OCI-LY7 (cell line): ENCODE results near the gene UBE2Q1.
A peak's percentile ranks its signal among the peaks of the same experiment; 100 is the strongest.

ENCODE experiments used
- EZH2phosphoT487 ChIP-seq: fragments of 200-600 bp; sonication (generic); IDR thresholded peaks from 2 replicates; pipeline ENCODE4 v1.6.1; 2018; ENCODE audit warnings: low read depth, borderline replicate concordance, mild to moderate bottlenecking, mixed run types, antibody characterized with exemption, low read length, moderate library complexity, mixed read lengths
- TF ChIP-seq, protein P1 (sequence below): fragments of 200-600 bp; sonication (generic); conservative IDR thresholded peaks from 2 replicates; pipeline ENCODE4 v1.5.1; 2014; ENCODE audit warnings: mild to moderate bottlenecking, antibody characterized with exemption, low read length, moderate library complexity, mixed read lengths

DNA sequence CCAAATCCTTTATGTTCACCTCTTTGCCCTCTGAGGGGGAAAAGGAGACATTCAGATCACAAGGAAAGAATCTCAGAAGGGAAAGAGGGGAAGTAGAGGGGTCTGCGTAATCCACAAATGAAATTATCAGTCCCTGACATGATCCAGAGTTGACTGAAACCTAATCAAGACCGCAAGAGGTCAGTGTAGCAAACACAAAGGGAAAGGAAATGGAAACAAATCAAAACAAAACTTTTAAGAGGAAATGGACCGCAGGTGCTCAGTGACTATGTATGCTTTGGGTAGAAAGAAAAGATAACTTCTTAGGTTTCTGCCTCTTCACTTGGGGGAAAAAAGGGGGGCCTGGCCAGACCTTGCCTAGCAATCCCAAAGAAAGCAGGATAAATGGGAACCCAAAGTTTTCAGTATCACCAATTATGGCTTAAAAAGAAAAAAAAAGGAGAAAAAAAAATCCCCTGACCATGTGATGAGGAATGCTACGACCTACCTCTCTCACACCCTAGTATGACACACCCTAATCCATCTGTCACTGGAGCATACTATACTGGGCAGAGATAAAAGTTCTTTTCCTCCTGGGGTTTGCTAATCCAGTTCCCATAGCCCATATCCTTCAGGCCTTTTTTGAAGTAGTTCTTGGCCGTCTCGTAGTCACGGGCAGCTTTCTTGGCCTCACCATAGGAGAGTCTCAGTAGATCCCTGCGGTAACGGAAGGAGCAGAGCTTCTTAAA lies 26.0 kb upstream of the UBE2Q1 start:
- TF ChIP-seq, protein P1, sequence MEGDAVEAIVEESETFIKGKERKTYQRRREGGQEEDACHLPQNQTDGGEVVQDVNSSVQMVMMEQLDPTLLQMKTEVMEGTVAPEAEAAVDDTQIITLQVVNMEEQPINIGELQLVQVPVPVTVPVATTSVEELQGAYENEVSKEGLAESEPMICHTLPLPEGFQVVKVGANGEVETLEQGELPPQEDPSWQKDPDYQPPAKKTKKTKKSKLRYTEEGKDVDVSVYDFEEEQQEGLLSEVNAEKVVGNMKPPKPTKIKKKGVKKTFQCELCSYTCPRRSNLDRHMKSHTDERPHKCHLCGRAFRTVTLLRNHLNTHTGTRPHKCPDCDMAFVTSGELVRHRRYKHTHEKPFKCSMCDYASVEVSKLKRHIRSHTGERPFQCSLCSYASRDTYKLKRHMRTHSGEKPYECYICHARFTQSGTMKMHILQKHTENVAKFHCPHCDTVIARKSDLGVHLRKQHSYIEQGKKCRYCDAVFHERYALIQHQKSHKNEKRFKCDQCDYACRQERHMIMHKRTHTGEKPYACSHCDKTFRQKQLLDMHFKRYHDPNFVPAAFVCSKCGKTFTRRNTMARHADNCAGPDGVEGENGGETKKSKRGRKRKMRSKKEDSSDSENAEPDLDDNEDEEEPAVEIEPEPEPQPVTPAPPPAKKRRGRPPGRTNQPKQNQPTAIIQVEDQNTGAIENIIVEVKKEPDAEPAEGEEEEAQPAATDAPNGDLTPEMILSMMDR = peak; percentile 65
- TF ChIP-seq EZH2phosphoT487 = no peak
